Measurements from ENCODE around the gene TEX13A.

The TEX13A gene, protein sequence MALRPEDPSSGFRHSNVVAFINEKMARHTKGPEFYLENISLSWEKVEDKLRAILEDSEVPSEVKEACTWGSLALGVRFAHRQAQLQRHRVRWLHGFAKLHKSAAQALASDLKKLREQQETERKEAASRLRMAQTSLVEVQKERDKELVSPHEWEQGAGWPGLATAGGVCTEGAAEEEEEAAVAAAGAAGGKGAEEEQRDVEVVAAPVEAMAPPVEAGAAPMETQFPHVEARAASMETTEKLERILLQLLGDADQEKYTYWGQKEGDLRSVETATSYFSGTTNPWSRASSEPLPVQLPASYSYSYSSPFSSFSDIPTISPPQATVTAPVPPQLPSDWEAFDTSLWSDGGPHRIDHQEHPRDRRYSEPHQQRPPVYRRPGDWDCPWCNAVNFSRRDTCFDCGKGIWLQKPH

GRCh38 chrX:105220636-105221035, at the start of gene TEX13A:
TSS of gene TEX13A (minus strand) at chrX:105220694. CDS start at chrX:105220397, 297 bp downstream.
- TF ChIP-seq CTCF (IDR thresholded peaks at IDR 0.05): no peak

DNA sequence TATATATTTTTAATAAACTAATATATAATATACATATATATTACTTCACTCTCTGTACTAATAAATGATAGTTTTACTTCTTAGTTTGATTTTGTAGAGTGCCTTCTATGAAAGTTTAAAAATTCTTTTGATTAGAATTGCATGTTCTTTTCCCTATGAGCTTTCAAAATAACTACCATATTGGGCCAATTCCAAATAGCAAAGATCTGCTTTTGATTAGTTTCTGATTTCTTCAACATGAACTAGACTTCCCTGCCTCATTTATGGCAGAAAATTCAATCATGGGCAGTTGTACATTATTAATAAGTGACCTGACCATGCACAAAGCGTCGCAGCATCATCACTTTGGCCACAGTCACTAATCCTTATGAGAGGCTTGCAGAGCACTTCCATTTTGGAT, 48.9 kb upstream of the TEX13A start:
- no peak for TF ChIP-seq CTCF (IDR thresholded peaks at IDR 0.05)

DNA sequence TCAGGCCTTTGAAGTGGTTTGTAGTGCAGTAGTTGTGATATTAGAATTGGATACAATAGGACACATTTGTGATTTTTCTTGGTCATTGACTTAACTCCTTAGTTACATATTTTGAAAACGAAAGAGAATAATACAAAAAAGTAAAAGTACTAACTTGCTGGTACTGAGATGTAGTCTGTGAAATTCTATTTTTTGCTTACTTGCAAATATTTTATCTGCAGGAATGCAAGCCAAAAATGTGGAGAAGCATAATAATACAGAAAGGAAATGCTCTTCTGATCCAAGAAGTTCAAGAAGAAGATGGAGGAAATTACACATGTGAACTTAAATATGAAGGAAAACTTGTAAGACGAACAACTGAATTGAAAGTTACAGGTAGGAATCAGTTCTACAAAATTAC, 46.7 kb upstream of the TEX13A start:
- no peak for TF ChIP-seq CTCF (IDR thresholded peaks at IDR 0.05)

DNA sequence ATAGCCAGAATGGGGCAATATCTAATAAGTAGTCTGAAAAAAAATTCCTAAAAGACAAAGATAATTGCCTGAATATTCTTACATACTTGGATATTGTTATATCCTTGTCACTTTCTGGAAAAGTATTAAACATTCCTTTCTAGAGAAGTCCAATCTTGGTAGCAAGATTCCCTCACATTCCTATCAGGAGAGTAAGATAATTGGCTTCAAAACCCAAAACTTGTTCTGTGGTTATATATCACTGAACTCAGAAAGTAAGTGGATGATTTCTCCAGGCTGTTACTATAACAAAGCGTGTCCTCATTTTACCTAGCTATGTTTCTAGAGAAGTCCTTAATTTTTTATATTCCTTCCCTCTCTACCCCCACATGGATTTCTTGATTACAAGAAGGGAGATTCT, 46.0 kb upstream of the TEX13A start:
- no peak for TF ChIP-seq CTCF (IDR thresholded peaks at IDR 0.05)

- no peak for TF ChIP-seq CTCF (IDR thresholded peaks at IDR 0.05)
Observed at GRCh38 chrX:105265093-105265492, 44.6 kb upstream of the TEX13A start.

- TF ChIP-seq CTCF (IDR thresholded peaks at IDR 0.05): no peak
Observed at GRCh38 chrX:105263801-105264200, 43.3 kb upstream of the TEX13A start.

DNA sequence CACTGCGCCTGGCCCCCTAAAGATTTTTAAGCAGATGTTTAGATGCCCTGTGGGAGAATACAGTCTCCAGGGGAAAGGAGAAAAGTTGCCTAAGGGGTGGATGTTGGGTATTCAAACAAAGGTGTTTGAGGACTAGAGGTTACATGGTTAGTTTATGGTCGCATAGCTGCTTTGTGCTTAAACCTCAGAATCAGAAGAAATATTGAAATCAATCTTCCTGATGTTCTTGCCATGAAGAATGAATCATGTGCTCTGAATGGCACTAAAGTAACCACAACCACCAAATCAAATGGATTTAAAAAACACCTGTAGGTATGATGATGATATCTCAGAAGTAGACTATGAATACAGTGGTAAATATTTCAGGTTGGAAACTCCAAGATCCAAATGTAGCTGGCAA, 42.7 kb upstream of the TEX13A start:
- no peak for TF ChIP-seq CTCF (IDR thresholded peaks at IDR 0.05)

Data from LNCAP (cell line).